Midbrain (tissue), 1 donor: ENCODE data around the gene ITGB3BP.

Experiments
- DNase-seq: peaks from one replicate; lab custom pipeline; 2025; lab: John Stamatoyannopoulos, UW

Gene ITGB3BP

DNA sequence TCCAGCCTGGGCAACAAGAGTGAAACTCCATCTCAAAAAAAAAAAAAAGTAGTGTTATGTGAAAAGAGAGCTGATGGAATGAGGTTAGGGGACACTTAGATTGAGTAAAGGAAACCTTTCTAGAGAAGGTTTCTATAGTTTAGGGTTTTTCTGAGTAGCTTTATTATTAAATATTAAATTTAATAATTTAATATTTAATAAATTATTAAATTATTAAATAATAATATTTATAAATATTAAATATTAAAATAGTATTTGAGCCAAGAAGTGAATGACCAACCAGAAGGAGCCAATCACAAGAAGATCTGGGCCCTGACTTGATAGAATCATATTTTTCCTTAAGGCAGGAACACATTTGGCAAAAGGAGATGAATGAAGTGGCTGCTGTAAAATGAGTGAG, 104.9 kb downstream of the ITGB3BP start:
- no peak for DNase-seq

DNA sequence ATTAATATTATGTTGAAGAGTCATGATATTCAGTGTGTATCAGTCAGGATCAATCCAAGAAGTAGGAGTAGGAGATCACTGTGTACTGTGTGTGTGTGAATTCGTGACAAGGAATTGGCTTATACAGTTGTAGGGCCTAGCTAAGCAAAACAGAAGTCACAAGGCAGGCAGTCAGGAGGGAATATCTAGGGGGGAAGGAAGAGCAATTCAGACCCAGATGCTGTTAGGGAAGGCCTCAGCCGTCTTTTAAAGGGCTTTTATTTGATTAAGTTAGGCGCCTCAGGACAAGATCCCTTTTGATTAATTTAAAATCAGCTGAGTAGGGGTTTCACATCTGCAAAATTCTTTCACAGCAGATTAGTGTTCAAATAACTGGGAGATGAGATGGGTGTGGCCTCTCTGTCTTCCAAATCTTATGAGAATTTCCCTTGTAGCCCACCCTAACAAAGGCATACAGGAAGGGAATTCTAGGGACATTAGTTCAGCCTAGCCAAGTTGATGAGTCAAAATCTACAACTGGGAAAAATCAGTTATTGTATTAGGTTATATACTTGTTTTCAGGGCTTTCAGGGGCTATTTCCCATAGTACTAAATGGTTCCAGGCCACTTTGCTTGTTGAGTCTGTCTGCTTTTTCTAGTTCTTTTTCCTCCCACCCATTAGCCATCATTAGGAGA, 108.2 kb downstream of the ITGB3BP start:
- no peak for DNase-seq

DNA sequence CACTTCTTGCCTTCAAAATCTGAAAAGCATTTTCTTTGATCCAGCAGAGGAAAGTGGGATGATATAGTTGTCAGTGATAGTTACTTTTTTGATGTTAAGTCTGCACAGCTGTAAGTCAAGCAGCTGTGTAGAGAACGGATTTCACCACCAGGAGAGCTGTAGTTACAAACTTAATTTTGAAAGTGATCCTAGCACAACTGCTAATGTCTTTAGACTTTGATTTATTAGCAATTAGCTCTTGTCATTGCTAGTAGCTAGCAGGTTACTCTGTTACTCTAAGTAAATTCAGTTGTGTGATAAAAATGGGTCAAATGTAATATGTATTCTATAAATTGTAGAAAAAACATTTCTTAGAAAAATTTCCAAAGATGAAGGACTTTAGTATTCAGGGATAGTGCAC, 109.6 kb downstream of the ITGB3BP start:
- DNase-seq, result no peak

DNA sequence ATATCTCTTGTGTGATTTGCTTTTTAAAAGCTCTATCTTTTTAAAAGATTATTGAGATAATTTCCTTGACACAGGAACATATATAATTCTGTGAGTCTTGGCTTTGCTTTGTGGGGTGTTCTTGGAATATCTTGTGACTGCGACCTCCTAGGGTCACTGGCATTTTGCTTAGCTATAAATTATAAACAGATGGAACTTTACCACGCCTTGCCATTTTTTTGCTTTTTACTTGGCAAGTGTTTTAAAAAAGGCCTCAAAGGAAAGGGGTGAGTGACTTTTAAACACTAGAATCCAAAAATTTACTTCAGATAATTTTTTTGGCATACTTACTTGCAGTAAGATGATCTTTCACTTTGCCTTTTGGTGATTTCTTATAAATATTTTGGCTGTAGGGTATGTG, 112.0 kb downstream of the ITGB3BP start:
- no peak for DNase-seq

DNA sequence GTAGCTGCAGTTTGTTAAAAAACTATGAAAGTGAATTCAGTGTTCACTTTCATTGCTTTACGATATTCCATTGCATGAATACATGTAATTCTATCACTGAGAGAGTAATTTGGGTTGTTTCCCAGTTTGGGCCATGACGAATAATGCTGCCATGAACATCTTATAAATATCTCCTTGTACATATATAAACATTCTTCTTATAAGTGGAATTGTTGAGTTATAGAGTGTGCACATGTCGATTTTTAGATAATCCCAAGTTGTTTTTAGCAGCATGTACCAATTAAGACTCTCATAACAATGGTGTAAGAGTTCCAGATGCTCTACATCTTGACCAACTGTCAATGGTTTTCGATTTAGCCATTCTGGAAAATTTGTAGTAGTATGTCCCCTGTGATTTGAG, 114.7 kb downstream of the ITGB3BP start:
- DNase-seq, result no peak

DNA sequence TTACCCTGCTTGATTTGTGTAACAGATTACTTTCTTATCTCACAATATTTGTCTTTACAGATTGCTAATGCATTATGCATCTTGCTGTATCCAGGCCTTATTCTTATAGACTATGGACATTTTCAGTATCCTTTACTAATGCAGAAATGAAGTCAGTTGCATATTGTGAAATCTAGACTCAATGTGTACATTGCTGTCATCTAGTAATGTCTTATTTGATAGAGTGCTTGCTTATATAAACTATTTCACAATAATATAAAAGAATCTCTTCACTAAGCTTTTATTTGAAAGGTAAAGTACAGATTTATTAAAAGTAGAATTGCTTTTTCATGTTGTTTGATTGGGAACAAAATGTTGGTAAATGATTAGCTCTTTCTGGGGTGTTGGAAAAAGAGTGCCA, 116.0 kb downstream of the ITGB3BP start:
- DNase-seq, result no peak

DNA sequence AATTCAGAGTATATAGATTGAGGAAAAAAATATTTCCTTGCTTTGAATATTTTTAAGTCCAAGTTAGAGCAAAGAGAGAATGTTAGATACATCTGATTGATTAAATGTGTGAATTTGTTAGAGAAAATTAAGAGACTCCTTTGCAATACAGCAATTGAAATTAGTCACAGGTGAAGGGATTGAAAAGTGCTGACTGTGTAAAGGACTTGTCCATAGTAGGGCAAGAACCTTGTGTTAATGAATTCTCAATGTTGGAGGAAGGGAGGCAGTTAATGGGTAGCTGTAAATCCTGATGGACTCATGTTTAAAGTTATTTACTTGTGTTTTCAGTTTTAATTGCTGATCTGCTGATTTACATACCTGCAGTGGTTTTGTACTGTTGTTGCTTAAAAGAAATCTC, 117.0 kb downstream of the ITGB3BP start:
- no peak for DNase-seq

DNA sequence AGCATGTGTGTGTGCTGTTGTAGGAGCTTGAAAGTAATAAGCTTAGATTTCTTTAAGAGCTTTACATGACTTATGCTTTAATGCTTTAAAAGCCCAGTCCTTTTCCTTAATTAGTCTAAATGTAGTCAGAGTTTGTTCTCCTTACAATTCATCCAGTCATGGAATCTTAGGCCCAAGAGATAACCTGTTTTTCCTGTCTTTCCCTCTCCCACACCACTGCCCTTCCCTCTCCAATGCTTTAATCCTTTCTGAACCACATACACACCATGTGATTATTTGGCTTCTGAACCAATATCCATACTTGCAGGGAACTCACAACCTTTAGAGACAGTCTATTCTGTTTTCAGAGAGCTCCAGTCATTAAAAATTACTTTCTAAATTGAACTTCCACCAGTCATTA, 118.0 kb downstream of the ITGB3BP start:
- no peak for DNase-seq

DNA sequence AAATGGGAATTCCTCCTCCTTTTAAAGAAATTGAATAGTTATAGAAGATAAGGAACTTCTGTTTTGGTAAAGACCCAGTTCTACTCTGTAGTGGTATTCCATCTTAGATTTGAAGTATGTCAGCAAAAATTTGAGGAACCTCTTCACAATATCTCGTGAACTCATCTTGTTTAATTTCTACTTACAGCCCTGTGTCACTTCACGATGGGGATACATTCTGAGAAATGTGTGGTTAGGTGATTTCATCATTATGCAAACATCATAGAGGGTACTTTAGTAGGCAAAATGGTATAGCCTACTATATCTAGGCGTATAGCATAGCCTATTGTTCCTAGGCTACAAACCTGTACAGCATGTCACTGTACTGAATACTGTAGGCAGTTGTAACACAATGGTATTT, 119.6 kb downstream of the ITGB3BP start:
- DNase-seq, result no peak

DNA sequence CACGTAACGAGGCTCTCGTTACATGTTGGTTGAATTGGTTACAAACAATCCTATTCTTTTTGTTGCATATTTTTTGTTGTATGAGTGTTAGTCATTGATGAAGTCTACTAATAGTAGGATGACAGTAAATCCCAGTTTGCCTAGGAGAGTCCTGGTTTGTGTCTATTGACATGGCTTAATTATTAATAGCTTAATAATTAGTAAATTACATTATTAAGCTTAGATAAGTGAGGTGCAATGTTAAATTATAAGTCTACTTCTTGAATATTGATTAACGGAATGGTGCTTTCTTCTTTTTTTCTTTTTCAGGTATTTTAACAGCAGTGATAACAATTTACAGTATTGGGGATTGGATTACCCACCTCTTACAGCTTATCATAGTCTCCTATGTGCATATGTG, 121.1 kb downstream of the ITGB3BP start:
- DNase-seq, result no peak
